SJSA1 (cell line): Measurements from ENCODE around the gene INSIG2. TPM values are rescaled to one million over a fixed set of nuclear protein-coding genes. Genes with fewer than 3 reads are reported as not detected.

Experiments used
- DNase-seq, 2 experiments: peaks; one replicate each; pipeline ENCODE4 v3.0.0-alpha.2; 2015 to 2020; ENCODE audit warnings: low spot score in 2 of 2, low read depth in 1 of 2
- H3K27ac ChIP-seq: fragments of 250-450 bp; sonication (Bioruptor Pico); 2 replicates; pipeline ENCODE4 v1.5.1; 2020; ENCODE audit warnings: mild to moderate bottlenecking, moderate library complexity
- H3K27me3 ChIP-seq: fragments of 250-450 bp; sonication (Bioruptor Pico); replicated peaks from 2 replicates; pipeline ENCODE4 v1.5.1; 2020; ENCODE audit warnings: mild to moderate bottlenecking, moderate library complexity
- H3K36me3 ChIP-seq: fragments of 250-450 bp; sonication (Bioruptor Pico); 2 replicates; pipeline ENCODE4 v1.5.1; 2020; ENCODE audit warnings: mild to moderate bottlenecking
- H3K4me1 ChIP-seq: fragments of 250-450 bp; sonication (Bioruptor Pico); replicated peaks from 2 replicates; pipeline ENCODE4 v1.6.1; 2021; ENCODE audit warnings: mild to moderate bottlenecking
- H3K4me3 ChIP-seq: fragments of 250-450 bp; sonication (Bioruptor Pico); 2 replicates; pipeline ENCODE4 v1.5.1; 2020; ENCODE audit warnings: mild to moderate bottlenecking
- H3K9me3 ChIP-seq: fragments of 250-450 bp; sonication (Bioruptor Pico); replicated peaks from 2 replicates; pipeline ENCODE4 v1.5.1; 2020; ENCODE audit warnings: mild to moderate bottlenecking
- total RNA-seq: library from RNA; depleted of rRNA; stranded (reverse); fragments of >200 nt; shearing (Covaris generic); gene quantifications from 2 replicates; pipeline ENCODE4 v1.2.3, GENCODE V29; 2014

The INSIG2 gene
- total RNA-seq, 1 experiment from 2014 or later, result 6.0 TPM

GRCh38 chr2:118118479-118118878 lies 30.2 kb downstream of the INSIG2 start:
- H3K4me3 ChIP-seq, result no peak overlapping the region
- H3K36me3 ChIP-seq, result no peaks in the 10 kb centered on the region
- no peak for DNase-seq
- no peaks in the 10 kb centered on the region for H3K9me3 ChIP-seq
- H3K27ac ChIP-seq, result no peak overlapping the region
- no peaks in the 10 kb centered on the region for H3K27me3 ChIP-seq
- peaks cover 7% of the 10 kb centered on the region for H3K4me1 ChIP-seq

GRCh38 chr2:118119158-118119727 lies 31.0 kb downstream of the INSIG2 start:
- no peak for DNase-seq

GRCh38 chr2:118119761-118120400 lies 31.6 kb downstream of the INSIG2 start:
- Histone ChIP-seq H3K4me1 (peaks cover 10% of the 10 kb centered on the region; the same call in 1 of the 2 replicates), H3K27me3 (no peaks in the 10 kb centered on the region), H3K9me3 (no peaks in the 10 kb centered on the region), H3K27ac (no peak overlapping the region), H3K36me3 (no peaks in the 10 kb centered on the region), H3K4me3 (no peak overlapping the region)
- no peak for DNase-seq

More at GRCh38 chr2:118119158-118119727, 31.0 kb downstream of the INSIG2 start:
- Histone ChIP-seq H3K27me3 (no peaks in the 10 kb centered on the region), H3K9me3 (no peaks in the 10 kb centered on the region), H3K4me3 (no peak overlapping the region), H3K36me3 (no peaks in the 10 kb centered on the region), H3K27ac (no peak overlapping the region), H3K4me1 (peaks cover 10% of the 10 kb centered on the region; the same call in 1 of the 2 replicates)

GRCh38 chr2:118120401-118120780 lies 32.1 kb downstream of the INSIG2 start:
- H3K36me3 ChIP-seq, result no peaks in the 10 kb centered on the region

GRCh38 chr2:118121101-118121500 lies 32.8 kb downstream of the INSIG2 start:
- H3K36me3 ChIP-seq, result no peaks in the 10 kb centered on the region
- H3K27ac ChIP-seq, result no peak overlapping the region
- H3K27me3 ChIP-seq, result no peaks in the 10 kb centered on the region
- no peak overlapping the region for H3K4me3 ChIP-seq
- DNase-seq, result no peak
- peaks cover 10% of the 10 kb centered on the region; the same call in 1 of the 2 replicates for H3K4me1 ChIP-seq
- no peaks in the 10 kb centered on the region for H3K9me3 ChIP-seq

More at GRCh38 chr2:118120401-118120780, 32.1 kb downstream of the INSIG2 start:
- H3K4me1 ChIP-seq, result peaks cover 10% of the 10 kb centered on the region; the same call in 1 of the 2 replicates
- DNase-seq, result no peak
- no peaks in the 10 kb centered on the region for H3K27me3 ChIP-seq
- H3K9me3 ChIP-seq, result no peaks in the 10 kb centered on the region
- no peak overlapping the region for H3K27ac ChIP-seq
- no peak overlapping the region for H3K4me3 ChIP-seq

GRCh38 chr2:118121986-118122524 lies 33.8 kb downstream of the INSIG2 start:
- H3K27ac ChIP-seq, result no peak overlapping the region
- no peak for DNase-seq
- H3K4me3 ChIP-seq, result no peak overlapping the region
- no peaks in the 10 kb centered on the region for H3K27me3 ChIP-seq
- H3K9me3 ChIP-seq, result no peaks in the 10 kb centered on the region
- H3K4me1 ChIP-seq, result peaks cover 10% of the 10 kb centered on the region; the same call in 1 of the 2 replicates
- H3K36me3 ChIP-seq, result no peaks in the 10 kb centered on the region

GRCh38 chr2:118122594-118123281 lies 34.5 kb downstream of the INSIG2 start:
- no peak for DNase-seq
- H3K36me3 ChIP-seq, result no peaks in the 10 kb centered on the region
- no peak overlapping the region for H3K27ac ChIP-seq
- H3K4me3 ChIP-seq, result no peak overlapping the region
- H3K4me1 ChIP-seq, result peaks cover 10% of the 10 kb centered on the region; the same call in 1 of the 2 replicates
- H3K9me3 ChIP-seq, result no peaks in the 10 kb centered on the region
- H3K27me3 ChIP-seq, result no peaks in the 10 kb centered on the region

- Histone ChIP-seq H3K9me3 (no peaks in the 10 kb centered on the region), H3K36me3 (no peaks in the 10 kb centered on the region), H3K27me3 (no peaks in the 10 kb centered on the region), H3K4me1 (peaks cover 10% of the 10 kb centered on the region; the same call in 1 of the 2 replicates), H3K27ac (no peak overlapping the region), H3K4me3 (no peak overlapping the region)
- no peak for DNase-seq
Observed at GRCh38 chr2:118123561-118124232, 35.4 kb downstream of the INSIG2 start.

GRCh38 chr2:118124288-118124891 lies 36.1 kb downstream of the INSIG2 start:
- no peaks in the 10 kb centered on the region for H3K9me3 ChIP-seq

GRCh38 chr2:118127250-118127649 lies 39.0 kb downstream of the INSIG2 start:
- H3K4me1 ChIP-seq, result peaks cover 6% of the 10 kb centered on the region; the same call in 1 of the 2 replicates
- no peak overlapping the region for H3K4me3 ChIP-seq
- no peaks in the 10 kb centered on the region for H3K27me3 ChIP-seq
- H3K9me3 ChIP-seq, result no peaks in the 10 kb centered on the region
- H3K36me3 ChIP-seq, result no peaks in the 10 kb centered on the region
- no peak overlapping the region for H3K27ac ChIP-seq
- DNase-seq, result no peak

More at GRCh38 chr2:118124288-118124891, 36.1 kb downstream of the INSIG2 start:
- no peak for DNase-seq
- no peak overlapping the region for H3K4me3 ChIP-seq
- no peaks in the 10 kb centered on the region for H3K36me3 ChIP-seq
- H3K27ac ChIP-seq, result no peak overlapping the region
- peaks cover 10% of the 10 kb centered on the region; the same call in 1 of the 2 replicates for H3K4me1 ChIP-seq
- no peaks in the 10 kb centered on the region for H3K27me3 ChIP-seq

GRCh38 chr2:118128826-118129225 lies 40.6 kb downstream of the INSIG2 start:
- no peaks in the 10 kb centered on the region for H3K36me3 ChIP-seq
- 0 out of 2 replicates have a peak, but pooled peaks cover 2% of the 10 kb centered on the region for H3K4me1 ChIP-seq
- DNase-seq, result no peak
- no peaks in the 10 kb centered on the region for H3K27me3 ChIP-seq
- no peak overlapping the region for H3K4me3 ChIP-seq
- no peak overlapping the region for H3K27ac ChIP-seq
- no peaks in the 10 kb centered on the region for H3K9me3 ChIP-seq

- Histone ChIP-seq H3K27ac (no peak overlapping the region), H3K27me3 (no peaks in the 10 kb centered on the region), H3K4me3 (no peak overlapping the region), H3K9me3 (no peaks in the 10 kb centered on the region), H3K4me1 (no peaks in the 10 kb centered on the region), H3K36me3 (no peaks in the 10 kb centered on the region)
- no peak for DNase-seq
Observed at GRCh38 chr2:118130385-118130784, 42.1 kb downstream of the INSIG2 start.

GRCh38 chr2:118131771-118132170 lies 43.5 kb downstream of the INSIG2 start:
- Histone ChIP-seq H3K4me3 (no peak overlapping the region), H3K4me1 (no peaks in the 10 kb centered on the region), H3K9me3 (no peaks in the 10 kb centered on the region), H3K27me3 (no peaks in the 10 kb centered on the region), H3K27ac (no peak overlapping the region), H3K36me3 (no peaks in the 10 kb centered on the region)
- DNase-seq, result no peak
